Ascending aorta (tissue), 2 donors: ENCODE data around the gene SLC44A2. TPM values are rescaled to one million over a fixed set of nuclear protein-coding genes. Genes with fewer than 3 reads are reported as not detected.
A peak's percentile ranks its signal among the peaks of the same experiment; 100 is the strongest.

Source experiments
- DNase-seq, 2 donors: peaks; one replicate each; pipeline ENCODE4 v3.0.0-alpha.2; 2019; ENCODE audit warnings: low spot score in 2 of 2
- H3K27ac ChIP-seq, 2 donors: fragments of 200-600 bp; sonication (generic); one replicate each; pipeline ENCODE4 v1.5.1; 2016 to 2017; ENCODE audit warnings: mild to moderate bottlenecking in 1 of 2
- H3K27me3 ChIP-seq: fragments of 200-600 bp; sonication (generic); one replicate; pipeline ENCODE4 v1.5.1; 2017
- H3K36me3 ChIP-seq, 2 donors: fragments of 200-600 bp; sonication (generic); one replicate each; pipeline ENCODE4 v1.5.1; 2016
- H3K4me1 ChIP-seq, 2 donors: fragments of 200-600 bp; sonication (generic); one replicate each; pipeline ENCODE4 v1.5.1; 2016 to 2017; ENCODE audit warnings: mild to moderate bottlenecking in 1 of 2
- H3K4me3 ChIP-seq, 2 donors: fragments of 200-600 bp; sonication (generic); one replicate each; pipeline ENCODE4 v1.5.1; 2016 to 2017; ENCODE audit warnings: mild to moderate bottlenecking in 1 of 2
- H3K9me3 ChIP-seq, 2 donors: fragments of 200-600 bp; sonication (generic); one replicate each; pipeline ENCODE4 v1.5.1; 2016
- CTCF ChIP-seq, 3 experiments: fragments of 200-600 bp in 2 of 3; fragments of 450-650 bp in 1 of 3; sonication (generic) in 2 of 3; IDR thresholded peaks; one replicate each; pipeline ENCODE4 v1.5.1; 2016 to 2019; ENCODE audit warnings: antibody characterized with exemption in 3 of 3, mild to moderate bottlenecking in 1 of 3, moderate library complexity in 1 of 3
- intact Hi-C: fragments of 100-400 bp; cut with DNase I; formaldehyde crosslinking; loops from one replicate; pipeline ENCODE4 v1.15.1; 2023
- total RNA-seq: library from RNA; depleted of rRNA; stranded (reverse); fragments of >200 nt; gene quantifications from one replicate; pipeline ENCODE4 v1.1.0, GENCODE V29; 2016

Gene SLC44A2
- total RNA-seq, 1 donor from 2014 or later = 354 TPM

- H3K27ac ChIP-seq = no peak overlapping the region
- DNase-seq = no peak
- TF ChIP-seq CTCF (IDR thresholded peaks at IDR 0.05) = no peak
- H3K4me1 ChIP-seq = peaks cover 10 to 24% of the 10 kb centered on the region in 2 donors
- H3K27me3 ChIP-seq = no peaks in the 10 kb centered on the region
- intact Hi-C loops = loop anchor here (5.0 kb wide), 1 partner anchor 42 kb away; no protein-coding TSS in a partner anchor
- H3K36me3 ChIP-seq = no peaks in the 10 kb centered on the region
- no peaks in the 10 kb centered on the region for H3K9me3 ChIP-seq
- H3K4me3 ChIP-seq = no peak overlapping the region
These were observed 25.2 kb upstream of the SLC44A2 start for GRCh38 chr19:10600149-10600548.

- H3K4me3 ChIP-seq = peak overlapping the region in 1 of 2 donors; percentile 30
- H3K36me3 ChIP-seq = no peaks in the 10 kb centered on the region
- H3K4me1 ChIP-seq = peaks cover 10 to 26% of the 10 kb centered on the region in 2 donors
- intact Hi-C loops = loop anchor here (2.0 to 5.0 kb wide), 2 partner anchors 23 to 40 kb away; partner anchors contain the start of gene SLC44A2
- no peak for DNase-seq
- H3K9me3 ChIP-seq = no peaks in the 10 kb centered on the region
- no peak for TF ChIP-seq CTCF (IDR thresholded peaks at IDR 0.05)
- H3K27ac ChIP-seq = no peak overlapping the region
- no peaks in the 10 kb centered on the region for H3K27me3 ChIP-seq
These were observed 23.4 kb upstream of the SLC44A2 start for GRCh38 chr19:10601999-10602329.

GRCh38 chr19:10602330-10603083 is 22.8 kb upstream of the SLC44A2 start:
- DNase-seq = peak; percentile 31 to 91
- intact Hi-C loops = loop anchor here (2.0 to 5.0 kb wide), 2 partner anchors 22 to 40 kb away; partner anchors contain the start of gene SLC44A2
- TF ChIP-seq CTCF (IDR thresholded peaks at IDR 0.05) = no peak
- Histone ChIP-seq H3K4me3 (peak overlapping the region; percentile 97 to 99), H3K27ac (peak overlapping the region; percentile 98 to 99), H3K27me3 (no peaks in the 10 kb centered on the region), H3K9me3 (no peaks in the 10 kb centered on the region), H3K36me3 (no peaks in the 10 kb centered on the region), H3K4me1 (peaks cover 10 to 26% of the 10 kb centered on the region in 2 donors)

- no peak for TF ChIP-seq CTCF (IDR thresholded peaks at IDR 0.05)
- DNase-seq = peak; percentile 15 to 86
- intact Hi-C loops = loop anchor here (2.0 to 5.0 kb wide), 2 partner anchors 22 to 39 kb away; partner anchors contain the start of gene SLC44A2
These were observed 22.1 kb upstream of the SLC44A2 start for GRCh38 chr19:10603084-10603872.

GRCh38 chr19:10603873-10604459 is 21.4 kb upstream of the SLC44A2 start:
- H3K27ac ChIP-seq = peak overlapping the region; percentile 98 to 99
- intact Hi-C loops = loop anchor here (2.0 to 5.0 kb wide), 2 partner anchors 21 to 38 kb away; partner anchors contain the start of gene SLC44A2
- TF ChIP-seq CTCF (IDR thresholded peaks at IDR 0.05) = no peak
- H3K9me3 ChIP-seq = no peaks in the 10 kb centered on the region
- H3K4me3 ChIP-seq = peak overlapping the region; percentile 97 to 99
- H3K27me3 ChIP-seq = no peaks in the 10 kb centered on the region
- peaks cover 14 to 26% of the 10 kb centered on the region in 2 donors for H3K4me1 ChIP-seq
- DNase-seq = peak in 1 of 2 donors; percentile 75
- no peaks in the 10 kb centered on the region for H3K36me3 ChIP-seq

More at GRCh38 chr19:10603084-10603872, 22.1 kb upstream of the SLC44A2 start:
- no peaks in the 10 kb centered on the region for H3K27me3 ChIP-seq
- H3K9me3 ChIP-seq = no peaks in the 10 kb centered on the region
- H3K27ac ChIP-seq = peak overlapping the region; percentile 98 to 99
- H3K4me1 ChIP-seq = peaks cover 10 to 26% of the 10 kb centered on the region in 2 donors
- peak overlapping the region; percentile 97 to 99 for H3K4me3 ChIP-seq
- no peaks in the 10 kb centered on the region for H3K36me3 ChIP-seq
